Astrocyte (in vitro differentiated cells and primary cell): ENCODE results near the gene HES5.

Experiments used
- CTCF ChIP-seq: IDR thresholded peaks from 2 replicates; pipeline ENCODE4 v1.5.1; 2011; ENCODE audit warnings: low read depth, mild to moderate bottlenecking, inconsistent platforms, low read length, moderate library complexity; ENCODE audit not compliant: insufficient read depth
- EZH2 ChIP-seq: IDR thresholded peaks from 2 replicates; pipeline ENCODE4 v1.6.1; 2012; ENCODE audit warnings: mild to moderate bottlenecking, low read length, inconsistent platforms; ENCODE audit not compliant: insufficient read depth

DNA sequence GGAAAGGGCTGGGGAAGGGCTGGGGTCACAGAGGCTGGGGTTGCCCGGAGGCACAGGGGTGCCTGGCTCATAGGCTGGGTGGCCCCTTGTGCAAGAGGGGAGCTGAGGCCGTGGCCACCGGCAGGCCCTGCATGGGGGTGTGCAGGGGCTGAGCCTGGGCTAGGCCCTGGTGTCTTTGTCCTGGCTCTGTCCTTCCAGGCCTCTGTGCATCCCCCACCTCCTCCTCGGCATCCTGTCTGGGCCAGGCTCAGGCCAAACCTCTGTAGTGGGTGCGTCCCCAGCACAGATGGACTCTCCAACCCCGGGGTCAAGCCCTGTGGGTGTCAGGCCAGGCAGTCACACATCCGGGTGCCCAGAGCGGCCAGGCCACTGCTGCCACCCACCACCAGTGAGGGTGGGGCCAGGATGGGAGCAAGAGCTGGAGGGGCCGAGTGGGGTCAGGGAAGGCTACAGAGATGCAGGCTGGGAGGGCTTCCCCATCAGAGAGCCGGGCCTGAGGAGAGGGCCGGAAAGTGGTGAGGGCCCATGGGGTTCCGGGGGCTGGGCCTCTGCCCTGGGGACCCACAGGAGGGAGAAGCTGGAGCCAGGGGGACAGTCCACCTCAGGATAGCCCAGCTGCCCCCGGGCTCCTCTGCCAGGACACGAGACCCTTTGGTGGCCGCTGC lies 23.0 kb downstream of the HES5 start:
- no peak for TF ChIP-seq CTCF
- no peak for TF ChIP-seq EZH2
